Lower leg skin (tissue), 4 donors: Measurements from ENCODE around the gene HPN. TPM values are rescaled to one million over a fixed set of nuclear protein-coding genes. Genes with fewer than 3 reads are reported as not detected.

Source experiments
- DNase-seq, 2 donors: peaks; one replicate each; pipeline ENCODE4 v3.0.0-alpha.2; 2019; ENCODE audit warnings: low spot score in 2 of 2
- H3K4me3 ChIP-seq: fragments of 200-600 bp; sonication (generic); 2 replicates; pipeline ENCODE4 v1.5.1; 2017; ENCODE audit warnings: mild to moderate bottlenecking, low read depth; ENCODE audit not compliant: poor library complexity, severe bottlenecking
- POLR2A ChIP-seq, 2 donors: fragments of 450-650 bp; IDR thresholded peaks; one replicate each; pipeline ENCODE4 v1.6.1; 2016 to 2017; ENCODE audit warnings: antibody characterized with exemption in 2 of 2, mild to moderate bottlenecking in 1 of 2, moderate library complexity in 1 of 2
- WGBS, 2 donors: methylation state at CpG; one replicate each; pipeline ENCODE4 v1.1.5; 2018; 5-methylcytosine and 5-hydroxymethylcytosine counted together
- intact Hi-C: fragments of 100-400 bp; cut with DNase I; formaldehyde crosslinking; loops from one replicate; pipeline ENCODE4 v1.15.0; 2023; ENCODE audit warnings: low total_unique reads
- total RNA-seq, 4 donors: library from RNA; depleted of rRNA; stranded (reverse); fragments of >200 nt; gene quantifications; one replicate each; pipeline ENCODE4 v1.1.0, GENCODE V29; 2016
- TF ChIP-seq, protein P1 (sequence below), 3 donors: fragments of 450-650 bp; IDR thresholded peaks; one replicate each; pipeline ENCODE4 v1.5.1; 2016; ENCODE audit warnings: antibody characterized with exemption in 3 of 3, mild to moderate bottlenecking in 3 of 3, moderate library complexity in 2 of 3

The HPN gene
- total RNA-seq, 4 donors from 2014 or later: 0.45 to 2.0 (median 1.3) TPM; not detected in 1

DNA sequence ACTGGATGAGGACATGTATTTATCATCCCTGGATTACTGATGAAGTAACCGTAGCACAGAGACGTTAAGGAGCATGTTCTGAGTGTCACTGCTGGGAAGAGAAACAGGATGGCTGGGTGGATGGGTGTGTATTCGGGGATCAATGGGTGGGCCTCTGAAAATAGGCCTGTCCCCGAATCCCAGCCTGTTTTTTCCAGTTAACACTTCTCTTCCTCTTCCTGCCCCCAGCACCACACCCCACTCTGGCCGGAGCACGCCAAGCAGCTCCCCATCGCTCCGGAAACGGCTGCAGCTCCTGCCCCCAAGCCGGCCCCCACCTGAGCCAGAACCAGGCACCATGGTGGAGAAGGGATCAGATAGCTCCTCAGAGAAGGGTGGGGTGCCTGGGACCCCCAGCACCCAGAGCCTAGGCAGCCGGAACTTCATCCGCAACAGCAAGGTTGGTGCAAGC, 32.6 kb upstream of the HPN start:
- no peak for DNase-seq
- intact Hi-C loops: no loop called here
- H3K4me3 ChIP-seq: no peak overlapping the region
- WGBS, 2 donors: 85 to 86% methylated on average over 12 of the region's 12 CpGs
- TF ChIP-seq, protein P1, sequence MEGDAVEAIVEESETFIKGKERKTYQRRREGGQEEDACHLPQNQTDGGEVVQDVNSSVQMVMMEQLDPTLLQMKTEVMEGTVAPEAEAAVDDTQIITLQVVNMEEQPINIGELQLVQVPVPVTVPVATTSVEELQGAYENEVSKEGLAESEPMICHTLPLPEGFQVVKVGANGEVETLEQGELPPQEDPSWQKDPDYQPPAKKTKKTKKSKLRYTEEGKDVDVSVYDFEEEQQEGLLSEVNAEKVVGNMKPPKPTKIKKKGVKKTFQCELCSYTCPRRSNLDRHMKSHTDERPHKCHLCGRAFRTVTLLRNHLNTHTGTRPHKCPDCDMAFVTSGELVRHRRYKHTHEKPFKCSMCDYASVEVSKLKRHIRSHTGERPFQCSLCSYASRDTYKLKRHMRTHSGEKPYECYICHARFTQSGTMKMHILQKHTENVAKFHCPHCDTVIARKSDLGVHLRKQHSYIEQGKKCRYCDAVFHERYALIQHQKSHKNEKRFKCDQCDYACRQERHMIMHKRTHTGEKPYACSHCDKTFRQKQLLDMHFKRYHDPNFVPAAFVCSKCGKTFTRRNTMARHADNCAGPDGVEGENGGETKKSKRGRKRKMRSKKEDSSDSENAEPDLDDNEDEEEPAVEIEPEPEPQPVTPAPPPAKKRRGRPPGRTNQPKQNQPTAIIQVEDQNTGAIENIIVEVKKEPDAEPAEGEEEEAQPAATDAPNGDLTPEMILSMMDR (IDR thresholded peaks at IDR 0.05): no peak
- no peak for TF ChIP-seq POLR2A (IDR thresholded peaks at IDR 0.05)

DNA sequence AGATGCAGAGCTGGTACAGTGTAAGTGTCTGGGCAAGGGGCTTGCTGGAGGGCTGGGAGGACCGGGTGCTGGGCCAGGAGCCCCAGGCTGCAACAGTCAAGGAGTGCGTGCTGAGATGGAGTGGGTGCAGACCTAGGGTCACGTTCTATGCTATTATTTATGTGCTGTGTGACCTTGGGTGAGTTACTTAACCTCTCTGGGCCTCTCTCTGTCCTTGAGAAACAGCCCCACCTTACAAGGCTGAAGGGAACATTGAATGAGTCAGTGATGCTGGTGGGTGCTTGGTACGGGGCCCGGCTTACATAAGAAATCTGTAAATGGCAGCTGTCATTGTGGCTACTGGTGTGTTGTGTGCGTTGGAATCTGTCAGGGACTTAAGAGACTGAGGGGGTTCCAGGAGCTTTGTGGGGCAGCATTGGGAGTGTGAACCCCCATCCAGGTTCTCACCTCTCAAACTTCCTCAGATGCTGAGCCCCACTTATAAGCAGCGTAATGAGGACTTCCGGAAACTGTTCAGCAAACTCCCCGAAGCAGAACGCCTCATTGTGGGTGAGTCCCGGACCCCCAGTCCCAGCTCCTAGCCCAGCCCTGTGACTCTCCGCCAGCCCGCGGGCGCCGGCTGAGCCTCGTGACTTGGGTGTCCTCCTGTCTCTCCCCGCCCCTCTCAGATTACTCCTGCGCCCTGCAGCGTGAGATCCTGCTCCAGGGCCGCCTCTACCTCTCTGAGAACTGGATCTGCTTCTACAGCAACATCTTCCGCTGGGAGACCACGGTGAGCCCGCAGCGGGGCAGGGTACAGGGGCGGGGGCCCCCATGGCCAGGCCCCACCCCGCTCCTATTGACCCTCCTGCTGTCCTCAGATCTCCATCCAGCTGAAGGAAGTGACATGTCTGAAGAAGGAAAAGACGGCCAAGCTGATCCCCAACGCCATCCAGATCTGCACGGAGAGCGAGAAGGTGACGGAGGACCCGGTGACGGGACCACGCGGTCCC, 31.8 kb upstream of the HPN start:
- H3K4me3 ChIP-seq: no peak overlapping the region
- intact Hi-C loops: loop anchor here (5.0 kb wide), 1 partner anchor 32 kb away; no protein-coding TSS in a partner anchor
- TF ChIP-seq, protein P1 (IDR thresholded peaks at IDR 0.05): no peak
- TF ChIP-seq POLR2A (IDR thresholded peaks at IDR 0.05): no peak
- 87 to 88% methylated on average over 36 of the region's 36 CpGs for WGBS, 2 donors
- no peak for DNase-seq

DNA sequence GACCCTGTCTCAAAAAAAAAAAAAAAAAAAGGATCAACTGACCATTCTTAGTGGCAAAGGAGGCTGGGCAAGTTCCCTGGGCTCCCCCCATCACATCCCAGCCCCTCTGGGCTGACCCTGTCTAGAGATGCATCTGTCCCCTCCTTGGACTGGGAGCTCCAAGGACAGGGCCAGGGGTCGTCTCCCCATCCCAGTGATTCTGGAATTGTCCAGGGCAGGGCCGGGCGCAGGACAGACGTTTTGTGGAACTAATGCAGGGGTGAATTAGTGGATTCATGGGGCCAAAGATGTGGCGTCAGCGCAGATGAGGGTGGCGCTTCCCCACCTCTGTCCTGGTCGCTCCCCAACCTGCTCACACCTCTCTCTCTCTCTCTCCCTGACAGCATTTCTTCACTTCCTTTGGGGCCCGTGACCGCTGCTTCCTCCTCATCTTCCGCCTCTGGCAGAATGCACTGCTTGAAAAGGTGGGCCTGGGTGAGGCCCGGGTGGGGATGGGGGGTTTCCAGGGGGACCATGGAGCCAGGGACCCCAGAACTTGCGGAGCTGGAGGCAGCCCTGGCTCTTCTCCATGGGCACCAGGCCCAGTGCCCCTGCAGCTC, 30.3 kb upstream of the HPN start:
- no peak overlapping the region for H3K4me3 ChIP-seq
- WGBS, 2 donors: 78 to 86% methylated on average over 13 of the region's 13 CpGs
- no peak for TF ChIP-seq POLR2A (IDR thresholded peaks at IDR 0.05)
- TF ChIP-seq, protein P1 (IDR thresholded peaks at IDR 0.05): no peak
- DNase-seq: no peak
- intact Hi-C loops: loop anchor here (5.0 kb wide), 1 partner anchor 34 kb away; no protein-coding TSS in a partner anchor

DNA sequence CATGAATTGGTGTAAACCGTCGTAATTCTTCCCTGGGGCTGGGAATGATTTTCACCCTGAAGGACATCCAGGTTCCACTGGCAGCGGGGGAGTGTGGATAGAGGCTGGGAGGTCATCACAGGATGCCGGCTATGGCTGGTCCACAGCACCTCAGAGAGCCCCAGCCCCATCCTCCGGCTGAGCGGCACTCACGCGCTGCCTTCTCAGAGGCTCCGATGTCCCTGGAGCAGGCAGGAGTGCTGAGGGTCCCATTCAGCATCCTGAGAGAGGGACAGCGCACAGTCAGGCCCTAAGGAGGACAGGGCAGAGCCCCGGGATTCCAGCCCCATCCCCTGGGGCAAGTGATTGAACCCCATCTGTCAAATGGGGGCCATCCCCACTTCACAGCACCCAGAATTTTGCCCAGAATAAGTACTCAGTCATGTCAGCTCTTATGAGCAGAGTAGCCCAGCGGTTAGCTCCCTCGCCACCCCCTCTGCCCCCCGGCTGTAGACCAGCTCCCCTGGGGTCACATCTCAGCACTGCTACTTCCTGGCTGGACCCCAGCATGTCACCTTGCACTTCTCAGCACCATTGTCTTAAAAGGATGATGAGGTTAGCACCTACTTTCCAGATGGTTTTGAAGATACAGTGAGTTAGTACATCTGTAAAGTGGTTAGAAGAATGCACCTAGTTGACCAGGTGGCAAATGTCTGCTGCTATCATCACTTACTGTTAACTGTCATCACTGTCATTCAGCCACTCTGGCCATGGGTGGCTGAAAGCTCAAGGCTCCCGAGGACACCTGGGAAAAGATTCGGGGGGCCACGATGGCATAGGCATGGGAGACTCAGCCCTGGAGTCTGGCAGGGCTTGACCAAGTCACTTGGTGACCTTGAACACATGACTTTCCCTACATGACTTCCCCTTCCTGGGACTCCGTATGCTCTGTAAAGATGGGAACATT, 29.5 kb upstream of the HPN start:
- TF ChIP-seq, protein P1 (IDR thresholded peaks at IDR 0.05): no peak
- no peak for TF ChIP-seq POLR2A (IDR thresholded peaks at IDR 0.05)

More for the DNA sequence above, 29.5 kb upstream of the HPN start:
- intact Hi-C loops: loop anchor here (5.0 kb wide), 1 partner anchor 35 kb away; no protein-coding TSS in a partner anchor
- WGBS, 2 donors: 88 to 91% methylated on average over 17 to 18 of the region's 18 CpGs
- no peak for DNase-seq
- H3K4me3 ChIP-seq: no peak overlapping the region
